ENCODE data around the gene SNAP91. TPM values are rescaled to one million over a fixed set of nuclear protein-coding genes. Genes with fewer than 3 reads are reported as not detected.

SNAP91 gene
- total RNA-seq, 1 experiment from 2014 or later, result 0.70 TPM

- Mint-ChIP-seq H3K27ac (peak overlapping the region; percentile 3; the same call in 1 of the 2 replicates), H3K27me3 (ENCODE audit: low read depth) (peaks cover 3% of the 10 kb centered on the region; the same call in 1 of the 2 replicates), H3K9me3 (no peaks in the 10 kb centered on the region), H3K4me3 (no peak overlapping the region), H3K36me3 (no peaks in the 10 kb centered on the region), H3K4me1 (peaks cover 31% of the 10 kb centered on the region)
- ChIA-PET POLR2A (no interaction called here), CTCF (no interaction called here)
- DNase-seq (ENCODE audit: low spot score), result no peak
- ATAC-seq, result peak; percentile 75
- TF ChIP-seq ETV6 (CRISPR knock-in tag; IDR thresholded peaks at IDR 0.05) (0 out of 2 replicates have a peak, but pooled peaks have one; percentile 37), PRRX2 (CRISPR knock-in tag; IDR thresholded peaks at IDR 0.05) (no peak), FOXK1 (CRISPR knock-in tag; IDR thresholded peaks at IDR 0.05) (peak; percentile 67), TEAD4 (CRISPR knock-in tag; IDR thresholded peaks at IDR 0.05) (no peak), CTCF (IDR thresholded peaks at IDR 0.05) (no peak)
- TF ChIP-seq, protein P1, sequence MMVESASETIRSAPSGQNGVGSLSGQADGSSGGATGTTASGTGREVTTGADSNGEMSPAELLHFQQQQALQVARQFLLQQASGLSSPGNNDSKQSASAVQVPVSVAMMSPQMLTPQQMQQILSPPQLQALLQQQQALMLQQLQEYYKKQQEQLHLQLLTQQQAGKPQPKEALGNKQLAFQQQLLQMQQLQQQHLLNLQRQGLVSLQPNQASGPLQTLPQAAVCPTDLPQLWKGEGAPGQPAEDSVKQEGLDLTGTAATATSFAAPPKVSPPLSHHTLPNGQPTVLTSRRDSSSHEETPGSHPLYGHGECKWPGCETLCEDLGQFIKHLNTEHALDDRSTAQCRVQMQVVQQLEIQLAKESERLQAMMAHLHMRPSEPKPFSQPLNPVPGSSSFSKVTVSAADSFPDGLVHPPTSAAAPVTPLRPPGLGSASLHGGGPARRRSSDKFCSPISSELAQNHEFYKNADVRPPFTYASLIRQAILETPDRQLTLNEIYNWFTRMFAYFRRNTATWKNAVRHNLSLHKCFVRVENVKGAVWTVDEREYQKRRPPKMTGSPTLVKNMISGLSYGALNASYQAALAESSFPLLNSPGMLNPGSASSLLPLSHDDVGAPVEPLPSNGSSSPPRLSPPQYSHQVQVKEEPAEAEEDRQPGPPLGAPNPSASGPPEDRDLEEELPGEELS (CRISPR knock-in tag; IDR thresholded peaks at IDR 0.05), result peak; percentile 67; the same call in 1 of the 2 replicates
Observed at GRCh38 chr6:83517500-83517899, 191.4 kb downstream of the SNAP91 start.

- H3K36me3 Mint-ChIP-seq, result no peaks in the 10 kb centered on the region
- ChIA-PET POLR2A (interaction anchor here (1.3 kb wide), 1 partner anchor 449 kb away, joined by 3 read pairs; the partner anchor contains the start of gene UBE3D), CTCF (interaction anchor here (0.7 to 6.8 kb wide), 11 partner anchors 12 to 449 kb away, joined by 3 to 47 read pairs (median 4); partner anchors contain the start of genes DOP1A, PGM3, RWDD2A and UBE3D)
- ATAC-seq (no peak), DNase-seq (ENCODE audit: low spot score) (peak; percentile 16)
- TF ChIP-seq, protein P2, sequence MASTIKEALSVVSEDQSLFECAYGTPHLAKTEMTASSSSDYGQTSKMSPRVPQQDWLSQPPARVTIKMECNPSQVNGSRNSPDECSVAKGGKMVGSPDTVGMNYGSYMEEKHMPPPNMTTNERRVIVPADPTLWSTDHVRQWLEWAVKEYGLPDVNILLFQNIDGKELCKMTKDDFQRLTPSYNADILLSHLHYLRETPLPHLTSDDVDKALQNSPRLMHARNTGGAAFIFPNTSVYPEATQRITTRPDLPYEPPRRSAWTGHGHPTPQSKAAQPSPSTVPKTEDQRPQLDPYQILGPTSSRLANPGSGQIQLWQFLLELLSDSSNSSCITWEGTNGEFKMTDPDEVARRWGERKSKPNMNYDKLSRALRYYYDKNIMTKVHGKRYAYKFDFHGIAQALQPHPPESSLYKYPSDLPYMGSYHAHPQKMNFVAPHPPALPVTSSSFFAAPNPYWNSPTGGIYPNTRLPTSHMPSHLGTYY (CRISPR knock-in tag; IDR thresholded peaks at IDR 0.05), result no peak
- peak; percentile 62 for TF ChIP-seq CTCF (IDR thresholded peaks at IDR 0.05)
- H3K27me3 Mint-ChIP-seq (ENCODE audit: low read depth), result peaks cover 3% of the 10 kb centered on the region; the same call in 1 of the 2 replicates
- H3K4me1 Mint-ChIP-seq, result peaks cover 41% of the 10 kb centered on the region
- H3K27ac Mint-ChIP-seq, result no peak overlapping the region
- H3K4me3 Mint-ChIP-seq, result no peak overlapping the region
- no peaks in the 10 kb centered on the region for H3K9me3 Mint-ChIP-seq
Observed at GRCh38 chr6:83514866-83515466, 193.9 kb downstream of the SNAP91 start.

DNA sequence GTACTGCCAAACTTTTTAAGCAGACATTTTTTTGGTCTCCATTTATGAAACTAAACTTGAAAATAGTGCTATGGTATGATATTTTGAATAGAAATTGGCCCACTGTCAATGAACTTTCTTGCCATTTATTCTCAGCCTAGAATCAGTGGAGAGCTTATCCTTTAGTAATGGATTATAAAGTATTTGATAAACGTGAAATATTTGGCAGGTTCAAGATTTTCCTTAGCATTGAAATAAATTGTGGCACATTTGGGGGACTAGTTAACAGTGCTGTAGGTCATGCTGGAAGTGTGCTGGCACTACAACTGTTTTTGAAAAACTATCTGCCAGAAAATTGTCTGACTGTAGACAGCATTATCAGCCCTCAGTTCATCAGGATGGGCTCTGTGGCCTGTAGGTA lies 194.4 kb downstream of the SNAP91 start:
- H3K36me3 Mint-ChIP-seq, result no peaks in the 10 kb centered on the region
- ChIA-PET CTCF (interaction anchor here (0.7 to 6.8 kb wide), 13 partner anchors 13 to 449 kb away, joined by 3 to 47 read pairs (median 5); partner anchors contain the start of genes DOP1A, PGM3, RWDD2A and UBE3D), POLR2A (interaction anchor here (1.3 kb wide), 1 partner anchor 449 kb away, joined by 3 read pairs; the partner anchor contains the start of gene UBE3D)
- peaks cover 3% of the 10 kb centered on the region; the same call in 1 of the 2 replicates for H3K27me3 Mint-ChIP-seq (ENCODE audit: low read depth)
- no peak overlapping the region for H3K4me3 Mint-ChIP-seq
- no peaks in the 10 kb centered on the region for H3K9me3 Mint-ChIP-seq
- no peak for ATAC-seq
- H3K4me1 Mint-ChIP-seq, result peaks cover 41% of the 10 kb centered on the region
- DNase-seq (ENCODE audit: low spot score), result no peak
- H3K27ac Mint-ChIP-seq, result no peak overlapping the region
- TF ChIP-seq, protein P3, sequence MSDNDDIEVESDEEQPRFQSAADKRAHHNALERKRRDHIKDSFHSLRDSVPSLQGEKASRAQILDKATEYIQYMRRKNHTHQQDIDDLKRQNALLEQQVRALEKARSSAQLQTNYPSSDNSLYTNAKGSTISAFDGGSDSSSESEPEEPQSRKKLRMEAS (CRISPR knock-in tag; IDR thresholded peaks at IDR 0.05), result no peak
- no peak for TF ChIP-seq TEAD4 (CRISPR knock-in tag; IDR thresholded peaks at IDR 0.05)
- no peak for TF ChIP-seq ZNF512 (CRISPR knock-in tag; IDR thresholded peaks at IDR 0.05; ENCODE audit: borderline replicate concordance)
- no peak for TF ChIP-seq ZNF219 (CRISPR knock-in tag; IDR thresholded peaks at IDR 0.05; ENCODE audit: borderline replicate concordance)
- TF ChIP-seq, protein P4, sequence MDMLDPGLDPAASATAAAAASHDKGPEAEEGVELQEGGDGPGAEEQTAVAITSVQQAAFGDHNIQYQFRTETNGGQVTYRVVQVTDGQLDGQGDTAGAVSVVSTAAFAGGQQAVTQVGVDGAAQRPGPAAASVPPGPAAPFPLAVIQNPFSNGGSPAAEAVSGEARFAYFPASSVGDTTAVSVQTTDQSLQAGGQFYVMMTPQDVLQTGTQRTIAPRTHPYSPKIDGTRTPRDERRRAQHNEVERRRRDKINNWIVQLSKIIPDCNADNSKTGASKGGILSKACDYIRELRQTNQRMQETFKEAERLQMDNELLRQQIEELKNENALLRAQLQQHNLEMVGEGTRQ (CRISPR knock-in tag; IDR thresholded peaks at IDR 0.05), result no peak
- no peak for TF ChIP-seq ATF6 (CRISPR knock-in tag; IDR thresholded peaks at IDR 0.05)
- no peak for TF ChIP-seq CREB1 (CRISPR knock-in tag; IDR thresholded peaks at IDR 0.05)
- no peak for TF ChIP-seq NR3C1 (CRISPR knock-in tag; conservative IDR thresholded peaks at IDR 0.05; ENCODE audit: low read depth)
